Spleen (tissue), 11 donors: ENCODE results near the gene SCYGR8. TPM values are rescaled to one million over a fixed set of nuclear protein-coding genes. Genes with fewer than 3 reads are reported as not detected.

Source experiments
- DNase-seq: peaks from one replicate; pipeline ENCODE4 v3.0.0-alpha.2; 2020
- H3K27ac ChIP-seq, 8 donors: fragments of 200-600 bp; sonication (generic) in 7 of 8; 1 replicate in 4 of 8; 2 replicates in 4 of 8; pipeline versions ENCODE4 v1.5.0 to v1.8.0; 2016 to 2021; ENCODE audit warnings: inconsistent platforms in 4 of 8, mild to moderate bottlenecking in 4 of 8, moderate library complexity in 1 of 8
- H3K27me3 ChIP-seq, 7 donors: fragments of 200-600 bp; sonication (generic) in 6 of 7; replicated peaks in 1 of 7; 1 replicate in 4 of 7; 2 replicates in 3 of 7; pipeline versions ENCODE4 v1.5.0 to v1.8.0; 2016 to 2021; ENCODE audit warnings: inconsistent platforms in 3 of 7, mild to moderate bottlenecking in 1 of 7
- H3K36me3 ChIP-seq, 6 donors: fragments of 200-600 bp; sonication (generic) in 5 of 6; 1 replicate in 4 of 6; 2 replicates in 2 of 6; pipeline versions ENCODE4 v1.5.0 to v1.8.0; 2016 to 2021; ENCODE audit warnings: inconsistent platforms in 2 of 6
- H3K4me1 ChIP-seq, 6 donors: fragments of 200-600 bp; sonication (generic) in 5 of 6; 1 replicate in 3 of 6; 2 replicates in 3 of 6; pipeline versions ENCODE4 v1.5.0 to v1.8.0; 2016 to 2021; ENCODE audit warnings: inconsistent platforms in 3 of 6
- H3K4me3 ChIP-seq, 8 donors: fragments of 200-600 bp; sonication (generic) in 7 of 8; 1 replicate in 4 of 8; 2 replicates in 4 of 8; pipeline versions ENCODE4 v1.5.0 to v1.8.0; 2016 to 2021; ENCODE audit warnings: inconsistent platforms in 4 of 8, mild to moderate bottlenecking in 4 of 8, moderate library complexity in 2 of 8
- H3K9me3 ChIP-seq, 8 donors: fragments of 200-600 bp; sonication (generic) in 7 of 8; 1 replicate in 4 of 8; 2 replicates in 4 of 8; pipeline versions ENCODE4 v1.5.0 to v1.8.0; 2016 to 2021; ENCODE audit warnings: inconsistent platforms in 4 of 8
- CTCF ChIP-seq, 11 experiments: fragments of 200-600 bp in 7 of 11; fragments of 450-650 bp in 4 of 11; sonication (generic) in 4 of 11; IDR thresholded peaks in 8 of 11; conservative IDR thresholded peaks in 3 of 11; 1 replicate in 7 of 11; 2 replicates in 4 of 11; pipeline versions ENCODE4 v1.4.0 to v1.8.0; 2016 to 2021; ENCODE audit warnings: antibody characterized with exemption in 11 of 11, inconsistent platforms in 4 of 11, mild to moderate bottlenecking in 1 of 11
- POLR2A ChIP-seq, 3 donors: fragments of 450-650 bp; IDR thresholded peaks; one replicate each; pipeline ENCODE4 v1.5.1; 2017; ENCODE audit warnings: antibody characterized with exemption in 3 of 3, mild to moderate bottlenecking in 1 of 3
- POLR2AphosphoS5 ChIP-seq, 3 donors: sonication (generic); formaldehyde crosslinking; IDR thresholded peaks; one replicate each; pipeline ENCODE4 v1.5.1; 2017; ENCODE audit warnings: antibody characterized with exemption in 3 of 3
- WGBS, 5 donors: extraction: QIAGEN DNeasy Blood & Tissue Kit in 3 of 5; methylation state at CpG; one replicate each; pipeline versions ENCODE4 v1.1.5 to v1.1.7; 2013 to 2018; 5-methylcytosine and 5-hydroxymethylcytosine counted together
- intact Hi-C: fragments of 100-400 bp; cut with DNase I; formaldehyde crosslinking; loops from one replicate; pipeline ENCODE4 v1.15.0; 2023; ENCODE audit warnings: low total_unique reads
- polyA plus RNA-seq, 3 donors: library from polyadenylated mRNA; stranded (reverse); fragments of 200-250 nt; gene quantifications; one replicate each; pipeline ENCODE4 v1.2.1, GENCODE V29; 2013
- total RNA-seq, 7 donors: library from RNA; depleted of rRNA in 3 of 7; stranded (reverse); fragments of >200 nt in 3 of 7; fragmentation: NEBNext Ultra II Directional in 4 of 7; extraction: Animal tissue kit (Norgen Biotek cat#: 25700) in 4 of 7; gene quantifications; one replicate each; pipeline versions ENCODE4 v1.1.0 to v1.2.1, GENCODE V29; 2016 to 2021
- donor health status: healthy with polysubstance abuse.
- donor health status: DM: no; HTN: no; CAD: no; lungs with moderate emphysema.
- donor health status: DM: no; HTN: no; CAD: no.
- donor health status: Bipolar disorder and iron deficiency.
- donor health status: healthy.
- donor health status: DM: no; HTN: no; CAD: no.
- donor health status: DM: yes; HTN: yes; CAD: no.

Gene SCYGR8
- total and polyA plus RNA-seq, 10 donors = not detected

- TF ChIP-seq CTCF (IDR thresholded peaks at IDR 0.05 in 8 of 11, conservative IDR thresholded peaks at IDR 0.05 in 3 of 11) (no peak), POLR2A (IDR thresholded peaks at IDR 0.05) (no peak), POLR2AphosphoS5 (IDR thresholded peaks at IDR 0.05) (no peak)
- H3K9me3 ChIP-seq = no peaks in the 10 kb centered on the region
- H3K27ac ChIP-seq = no peak overlapping the region
- H3K4me1 ChIP-seq = no peaks in the 10 kb centered on the region
- no peaks in the 10 kb centered on the region for H3K36me3 ChIP-seq
- WGBS, 5 donors = 59 to 75% (median 69%) methylated on average over 13 of the region's 13 CpGs
- no peak for DNase-seq
- no peaks in the 10 kb centered on the region for H3K27me3 ChIP-seq
- intact Hi-C loops = loop anchor here (10.0 kb wide), 2 partner anchors 285 to 635 kb away; partner anchors contain the start of gene AGFG1
- H3K4me3 ChIP-seq = no peak overlapping the region
Observed at GRCh38 chr2:227759411-227760118, 13.9 kb downstream of the SCYGR8 start.

GRCh38 chr2:227761740-227762476, 16.2 kb downstream of the SCYGR8 start:
- no peaks in the 10 kb centered on the region for H3K36me3 ChIP-seq
- DNase-seq = no peak
- H3K4me3 ChIP-seq = no peak overlapping the region
- peaks cover 0 to 7% (median 0%) of the 10 kb centered on the region in 6 donors for H3K4me1 ChIP-seq
- no peaks in the 10 kb centered on the region for H3K9me3 ChIP-seq
- intact Hi-C loops = loop anchor here (10.0 kb wide), 2 partner anchors 287 to 637 kb away; partner anchors contain the start of gene AGFG1
- WGBS, 5 donors = 79 to 90% (median 84%) methylated on average over 6 of the region's 6 CpGs
- no peaks in the 10 kb centered on the region for H3K27me3 ChIP-seq
- no peak overlapping the region for H3K27ac ChIP-seq
- TF ChIP-seq CTCF (IDR thresholded peaks at IDR 0.05 in 8 of 11, conservative IDR thresholded peaks at IDR 0.05 in 3 of 11) (no peak), POLR2A (IDR thresholded peaks at IDR 0.05) (no peak), POLR2AphosphoS5 (IDR thresholded peaks at IDR 0.05) (no peak)

- H3K4me3 ChIP-seq = no peak overlapping the region
- DNase-seq = no peak
- TF ChIP-seq POLR2A (IDR thresholded peaks at IDR 0.05) = no peak
- no peak for TF ChIP-seq POLR2AphosphoS5 (IDR thresholded peaks at IDR 0.05)
- no peak for TF ChIP-seq CTCF (IDR thresholded peaks at IDR 0.05 in 8 of 11, conservative IDR thresholded peaks at IDR 0.05 in 3 of 11)
- no peaks in the 10 kb centered on the region for H3K9me3 ChIP-seq
- intact Hi-C loops = loop anchor here (5.0 to 10.0 kb wide), 4 partner anchors 109 to 641 kb away; partner anchors contain the start of gene AGFG1
- peaks cover 0 to 7% (median 0%) of the 10 kb centered on the region in 6 donors for H3K4me1 ChIP-seq
- no peaks in the 10 kb centered on the region for H3K36me3 ChIP-seq
- no peak overlapping the region for H3K27ac ChIP-seq
- WGBS, 5 donors = 46 to 71% (median 66%) methylated on average over 4 of the region's 4 CpGs
- H3K27me3 ChIP-seq = no peaks in the 10 kb centered on the region
Observed at GRCh38 chr2:227765788-227766372, 20.2 kb downstream of the SCYGR8 start.
